WERI-Rb-1 (cell line): ENCODE data around the gene TANC1.

Experiments
- DNase-seq: peaks from one replicate; pipeline ENCODE4 v3.0.0-alpha.2; 2020
- H3K27ac ChIP-seq: fragments of 250-450 bp; sonication (Bioruptor Pico); 2 replicates; pipeline ENCODE4 v1.5.1; 2020; ENCODE audit warnings: mild to moderate bottlenecking, moderate library complexity
- H3K27me3 ChIP-seq: fragments of 250-450 bp; sonication (Bioruptor Pico); 2 replicates; pipeline ENCODE4 v1.5.1; 2021; ENCODE audit warnings: mild to moderate bottlenecking, low read depth, moderate library complexity; ENCODE audit not compliant: insufficient read depth, severe bottlenecking
- H3K36me3 ChIP-seq: fragments of 250-450 bp; sonication (Bioruptor Pico); 2 replicates; pipeline ENCODE4 v1.5.1; 2020; ENCODE audit warnings: mild to moderate bottlenecking, moderate library complexity
- H3K4me3 ChIP-seq: 2 replicates; pipeline ENCODE4 v1.5.1; 2011; ENCODE audit warnings: low read depth, mild to moderate bottlenecking, control low read depth, low read length
- H3K9me3 ChIP-seq: fragments of 250-450 bp; sonication (Bioruptor Pico); 2 replicates; pipeline ENCODE4 v1.5.1; 2021; ENCODE audit warnings: mild to moderate bottlenecking, moderate library complexity; ENCODE audit not compliant: severe bottlenecking
- TF ChIP-seq, protein P1 (sequence below): IDR thresholded peaks from 2 replicates; pipeline ENCODE4 v1.5.1; 2011; ENCODE audit warnings: low read depth, mild to moderate bottlenecking, control low read depth, inconsistent platforms, low read length

Gene TANC1

DNA sequence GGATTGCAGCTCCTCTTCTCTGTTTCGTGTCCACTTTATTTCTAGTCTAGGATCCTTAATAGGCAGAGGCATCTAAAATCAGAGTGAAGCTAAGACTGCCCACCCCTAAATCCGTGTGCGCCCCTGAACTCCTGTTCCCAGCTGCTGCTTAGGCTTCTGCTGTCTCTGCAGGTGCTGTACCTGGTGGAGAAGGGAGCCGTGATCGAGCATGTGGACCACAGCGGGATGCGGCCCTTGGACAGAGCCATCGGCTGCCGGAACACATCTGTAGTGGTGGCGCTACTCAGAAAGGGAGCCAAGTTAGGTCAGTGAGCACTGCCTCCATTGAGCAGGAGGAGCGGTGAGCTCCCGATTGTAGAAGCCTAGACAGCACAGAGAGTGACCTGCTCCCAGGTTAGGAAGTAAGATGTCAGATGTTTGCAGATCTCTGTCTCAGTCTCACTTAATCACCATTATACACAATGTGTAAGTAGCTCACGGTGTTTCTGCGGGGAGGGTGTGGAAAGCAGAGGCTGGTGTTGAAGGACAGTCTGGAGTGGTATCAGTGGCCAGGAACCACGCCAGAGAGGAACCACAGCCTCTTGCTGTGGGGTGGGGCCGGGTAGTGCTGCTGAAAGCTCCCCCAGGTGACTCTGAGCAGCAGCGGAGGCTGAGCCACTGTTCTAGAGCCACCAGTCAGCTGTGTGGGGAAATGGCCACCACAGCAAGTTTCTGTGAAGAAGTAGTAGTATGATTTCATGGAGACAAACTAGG lies 255.8 kb downstream of the TANC1 start:
- H3K27me3 ChIP-seq = no peaks in the 10 kb centered on the region

DNA sequence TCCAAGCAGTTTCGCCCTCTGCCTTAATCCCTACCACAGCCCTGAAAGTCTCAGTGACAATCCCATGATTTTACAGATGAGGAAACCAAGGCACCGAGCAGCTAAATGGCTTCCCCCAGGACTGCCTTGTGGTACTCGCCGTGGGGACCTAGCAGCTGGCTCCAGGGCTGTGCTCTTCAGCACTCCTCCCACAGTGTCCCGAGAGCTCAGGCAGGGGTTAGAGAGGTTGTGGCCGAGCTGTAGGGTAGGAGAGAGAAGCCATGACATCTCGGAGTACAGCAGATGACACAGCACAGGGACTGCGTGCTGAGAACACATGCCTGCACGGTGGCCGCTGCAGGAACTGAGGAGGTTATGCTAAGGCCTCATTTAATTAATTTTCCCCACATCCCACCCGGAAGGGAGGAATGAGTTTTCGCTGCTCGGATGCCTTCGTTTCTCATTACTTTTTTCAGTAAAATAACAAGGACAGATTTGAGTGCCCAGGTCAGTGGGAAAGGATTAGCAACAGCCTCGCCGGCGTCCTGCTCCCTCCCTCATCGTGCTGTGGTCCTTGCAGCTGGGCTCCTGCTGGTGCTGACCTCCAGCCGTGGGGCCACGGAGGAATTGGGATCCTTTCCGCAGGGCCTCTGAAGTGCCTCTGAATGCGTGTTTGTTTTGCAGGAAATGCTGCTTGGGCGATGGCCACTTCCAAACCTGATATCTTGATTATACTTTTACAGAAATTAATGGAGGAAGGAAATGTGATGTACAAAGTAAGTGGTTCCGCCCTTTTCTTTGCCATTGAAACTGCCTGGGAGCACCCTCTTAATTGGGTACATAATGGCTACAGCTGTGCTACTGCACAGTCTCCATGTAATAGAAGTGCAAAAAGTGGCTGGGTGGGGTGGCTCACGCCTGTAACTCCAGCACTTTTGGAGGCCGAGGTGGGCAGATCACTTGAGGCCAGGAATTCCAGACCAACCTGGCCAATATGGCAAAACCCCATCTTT lies 256.9 kb downstream of the TANC1 start:
- TF ChIP-seq, protein P1, sequence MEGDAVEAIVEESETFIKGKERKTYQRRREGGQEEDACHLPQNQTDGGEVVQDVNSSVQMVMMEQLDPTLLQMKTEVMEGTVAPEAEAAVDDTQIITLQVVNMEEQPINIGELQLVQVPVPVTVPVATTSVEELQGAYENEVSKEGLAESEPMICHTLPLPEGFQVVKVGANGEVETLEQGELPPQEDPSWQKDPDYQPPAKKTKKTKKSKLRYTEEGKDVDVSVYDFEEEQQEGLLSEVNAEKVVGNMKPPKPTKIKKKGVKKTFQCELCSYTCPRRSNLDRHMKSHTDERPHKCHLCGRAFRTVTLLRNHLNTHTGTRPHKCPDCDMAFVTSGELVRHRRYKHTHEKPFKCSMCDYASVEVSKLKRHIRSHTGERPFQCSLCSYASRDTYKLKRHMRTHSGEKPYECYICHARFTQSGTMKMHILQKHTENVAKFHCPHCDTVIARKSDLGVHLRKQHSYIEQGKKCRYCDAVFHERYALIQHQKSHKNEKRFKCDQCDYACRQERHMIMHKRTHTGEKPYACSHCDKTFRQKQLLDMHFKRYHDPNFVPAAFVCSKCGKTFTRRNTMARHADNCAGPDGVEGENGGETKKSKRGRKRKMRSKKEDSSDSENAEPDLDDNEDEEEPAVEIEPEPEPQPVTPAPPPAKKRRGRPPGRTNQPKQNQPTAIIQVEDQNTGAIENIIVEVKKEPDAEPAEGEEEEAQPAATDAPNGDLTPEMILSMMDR = no peak
- no peak for DNase-seq
- Histone ChIP-seq H3K9me3 (no peaks in the 10 kb centered on the region), H3K4me3 (no peak overlapping the region), H3K36me3 (peaks cover 44% of the 10 kb centered on the region), H3K27me3 (no peaks in the 10 kb centered on the region), H3K27ac (no peak overlapping the region)

More for the DNA sequence above, 255.8 kb downstream of the TANC1 start:
- H3K9me3 ChIP-seq = no peaks in the 10 kb centered on the region
- no peak for DNase-seq
- peaks cover 40% of the 10 kb centered on the region for H3K36me3 ChIP-seq
- H3K27ac ChIP-seq = no peak overlapping the region
- TF ChIP-seq, protein P1 = no peak
- no peak overlapping the region for H3K4me3 ChIP-seq

DNA sequence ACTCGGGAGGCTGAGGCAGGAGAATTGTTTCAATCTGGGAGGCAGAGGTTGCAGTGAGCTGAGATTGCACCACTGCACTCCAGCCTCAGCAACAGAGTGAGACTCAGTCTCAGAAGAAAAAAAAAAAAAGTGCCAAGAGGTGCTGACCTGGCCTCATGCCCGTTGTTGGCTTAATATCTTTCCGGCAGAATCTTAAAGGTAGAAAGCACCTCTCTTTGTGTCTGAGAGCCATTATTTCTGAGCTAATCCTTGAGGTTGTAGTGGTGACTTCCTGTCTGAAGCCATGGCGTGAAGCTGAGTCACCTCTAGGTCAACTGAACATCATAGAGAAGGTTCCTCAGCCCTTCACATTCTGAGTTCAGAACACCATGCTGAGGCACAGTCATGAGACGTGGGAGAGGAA lies 257.6 kb downstream of the TANC1 start:
- TF ChIP-seq, protein P1 = no peak
- H3K36me3 ChIP-seq = peaks cover 47% of the 10 kb centered on the region
- no peak for DNase-seq
- H3K27ac ChIP-seq = no peak overlapping the region
- H3K9me3 ChIP-seq = no peaks in the 10 kb centered on the region
- H3K4me3 ChIP-seq = no peak overlapping the region
- H3K27me3 ChIP-seq = no peaks in the 10 kb centered on the region

DNA sequence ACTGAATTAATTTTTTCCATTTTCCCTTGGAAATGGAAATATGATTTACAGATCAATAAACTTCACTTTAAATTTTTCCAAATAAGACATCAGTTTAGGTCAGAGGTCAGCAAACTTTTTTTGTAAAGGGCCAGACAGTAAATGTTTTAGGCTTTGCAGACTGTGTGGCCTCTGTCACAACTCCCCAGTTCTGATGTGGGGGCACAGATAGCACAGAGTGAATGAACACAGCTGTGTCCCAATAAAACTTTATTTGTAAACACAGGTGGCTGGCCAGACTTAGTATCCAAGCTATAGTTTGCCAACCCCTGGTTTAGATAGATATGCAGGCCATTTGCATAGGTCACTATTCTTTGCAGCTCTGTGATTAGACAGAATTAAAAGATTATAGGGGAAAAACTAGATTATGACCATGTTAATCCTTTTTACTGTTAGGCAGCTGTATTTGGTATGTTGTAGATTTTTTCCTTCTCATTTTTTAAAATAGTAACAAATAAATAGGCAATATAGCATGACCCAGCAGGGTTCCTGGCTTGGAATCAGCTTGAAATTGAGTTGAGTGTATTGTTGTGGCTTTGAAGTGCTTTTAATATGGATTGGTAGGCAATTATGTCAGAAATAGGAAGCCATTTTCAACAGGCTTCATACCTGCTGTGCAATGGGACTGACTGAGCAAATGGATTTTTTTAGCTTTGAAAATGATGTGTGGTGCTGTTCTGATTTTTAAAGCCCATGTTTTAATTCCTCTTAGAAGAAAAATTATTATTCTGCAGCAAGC lies 258.4 kb downstream of the TANC1 start:
- TF ChIP-seq, protein P1 = no peak
- Histone ChIP-seq H3K27me3 (no peaks in the 10 kb centered on the region), H3K9me3 (no peaks in the 10 kb centered on the region), H3K4me3 (no peak overlapping the region), H3K27ac (no peak overlapping the region), H3K36me3 (peaks cover 45% of the 10 kb centered on the region)
- no peak for DNase-seq

DNA sequence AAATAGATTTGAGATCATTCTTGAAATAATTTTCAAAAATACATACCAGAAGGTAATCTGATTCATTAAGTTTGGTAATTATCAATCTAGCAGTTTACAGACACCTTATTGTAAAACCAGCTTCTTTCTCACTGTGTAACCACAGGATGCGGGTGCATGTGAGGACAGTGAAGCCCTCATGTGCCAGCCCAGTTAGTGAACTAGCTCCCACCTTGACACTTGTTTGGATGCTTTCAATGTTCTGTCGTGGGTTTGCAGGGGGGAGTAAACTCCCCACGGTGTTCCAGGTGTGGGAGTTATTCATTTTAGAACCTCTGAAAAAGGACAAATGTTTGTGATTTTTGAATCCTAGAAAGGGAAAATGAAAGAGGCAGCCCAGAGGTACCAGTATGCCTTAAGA lies 259.0 kb downstream of the TANC1 start:
- Histone ChIP-seq H3K9me3 (no peaks in the 10 kb centered on the region), H3K4me3 (no peak overlapping the region), H3K27ac (no peak overlapping the region), H3K36me3 (peaks cover 44% of the 10 kb centered on the region), H3K27me3 (no peaks in the 10 kb centered on the region)
- DNase-seq = no peak
- TF ChIP-seq, protein P1 = no peak
